HG02885 (cell line): ENCODE results near the gene UTS2R.
"Not testable (repeated sequence)": the region's sequence is repeated elsewhere in the genome, so short reads cannot be mapped to it uniquely, and the experiment has no call there.

ENCODE experiments used
- ATAC-seq: cut with Tn5 transposase; IDR thresholded peaks from one replicate; pipeline ENCODE4 v1.9.1; 2021; ENCODE audit warnings: mild to moderate bottlenecking; ENCODE audit not compliant: unreplicated experiment, poor library complexity

Gene UTS2R

DNA sequence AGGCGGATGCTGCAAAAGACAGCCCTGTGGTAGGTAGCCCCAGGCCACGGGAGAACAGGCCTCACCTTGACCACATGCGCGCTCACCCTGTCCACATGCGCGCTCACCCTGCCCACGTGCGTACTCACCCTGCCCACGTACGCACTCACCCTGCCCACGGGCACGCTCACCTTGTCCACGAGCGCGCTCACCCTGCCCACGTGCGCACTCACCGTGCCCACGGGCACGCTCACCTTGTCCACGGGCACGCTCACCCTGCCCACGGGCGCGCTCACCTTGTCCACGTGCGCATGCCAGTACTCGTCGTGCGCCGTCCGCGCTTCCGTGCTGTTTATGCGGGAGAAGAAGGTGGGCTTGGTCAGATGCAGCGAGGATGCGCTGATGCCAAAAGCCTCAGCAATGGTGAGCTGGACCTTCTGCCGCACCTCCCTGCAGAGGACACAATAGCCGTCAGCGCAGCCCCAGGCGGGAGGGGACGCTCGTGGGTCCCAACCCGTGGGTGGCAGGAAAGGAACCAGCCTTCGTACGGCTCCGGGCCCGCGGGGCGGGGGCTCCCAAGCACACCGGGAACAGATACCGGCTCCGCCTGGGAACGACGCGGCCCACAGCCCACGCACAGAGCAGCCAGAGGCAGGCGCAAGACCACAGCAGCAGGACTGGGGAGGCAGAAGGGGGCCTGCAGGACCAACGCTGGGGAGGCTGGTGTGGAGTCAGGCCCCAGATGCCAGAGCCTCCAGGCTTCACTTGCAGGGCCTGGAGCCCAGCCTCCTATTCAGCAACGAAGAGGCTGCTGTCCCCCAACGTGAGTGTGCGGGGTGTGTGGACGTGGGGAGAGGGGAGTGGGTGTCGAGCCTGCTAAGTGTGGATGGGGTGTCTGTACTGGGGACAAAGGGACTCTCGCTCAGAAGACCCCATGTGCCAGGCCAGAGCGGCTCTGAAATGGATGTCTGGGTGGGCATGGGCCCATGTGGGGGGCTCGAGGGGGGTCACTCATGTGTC is 32.4 kb downstream of the UTS2R start:
- no peak for ATAC-seq

- ATAC-seq = no peak
These were observed 33.5 kb downstream of the UTS2R start for GRCh38 chr17:82405051-82405450.

DNA sequence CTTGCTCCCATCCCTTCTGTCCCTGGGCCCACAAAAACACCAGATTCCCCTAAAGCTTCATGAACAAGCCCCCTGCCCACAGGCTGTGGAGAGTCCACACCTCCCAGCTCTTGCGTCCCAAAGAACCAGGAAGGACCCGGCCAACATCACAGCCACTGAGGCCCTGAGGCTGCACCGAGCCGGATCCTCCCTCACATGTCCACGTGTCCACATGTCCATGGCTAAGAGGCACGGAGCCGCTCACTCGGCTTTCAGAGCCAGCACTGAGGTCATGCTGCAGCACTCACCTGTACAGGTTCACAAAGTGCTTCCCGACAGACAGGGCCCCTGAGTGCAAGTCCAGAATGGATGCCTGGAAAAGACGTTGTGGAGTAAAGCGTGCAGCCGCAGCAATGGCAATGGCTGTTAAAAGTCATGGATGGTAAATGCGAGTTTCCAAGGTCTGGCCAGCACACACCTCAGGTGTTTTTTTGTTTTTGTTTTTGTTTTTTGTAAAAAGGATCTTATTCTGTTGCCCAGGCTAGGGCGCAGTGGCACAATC is 34.6 kb downstream of the UTS2R start:
- no peak for ATAC-seq

- ATAC-seq = no peak
These were observed 35.7 kb downstream of the UTS2R start for GRCh38 chr17:82407255-82407654.

DNA sequence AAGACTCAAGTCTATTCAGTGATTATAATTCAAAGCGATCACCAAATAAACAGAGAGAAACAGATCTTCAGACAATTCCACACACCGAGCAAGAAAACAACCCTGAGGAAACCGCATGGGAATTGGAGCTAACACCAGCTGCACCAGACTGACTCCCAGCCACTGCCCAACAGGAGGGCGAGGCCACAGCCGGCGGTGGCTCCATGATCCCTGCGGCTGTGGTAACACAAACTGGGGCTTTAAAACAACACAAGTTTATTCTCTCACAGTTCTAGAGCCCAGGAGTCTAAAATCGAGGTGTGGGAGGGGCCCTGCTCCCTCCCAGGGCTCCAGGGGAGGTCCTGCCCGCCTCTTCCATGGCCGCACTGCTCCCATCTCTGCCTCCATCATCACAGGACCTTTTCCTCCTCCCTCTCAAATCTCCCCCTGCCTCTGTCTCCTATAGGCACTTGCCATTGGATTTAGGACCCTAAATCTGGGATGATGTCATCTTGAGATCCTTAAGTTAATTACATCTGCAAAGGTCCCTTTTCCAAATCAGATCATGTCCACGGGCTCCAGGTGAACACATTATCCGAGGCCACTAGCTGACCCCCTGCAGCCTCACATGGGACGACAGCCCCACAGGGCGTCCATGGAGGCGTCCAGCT is 36.8 kb downstream of the UTS2R start:
- no peak for ATAC-seq

DNA sequence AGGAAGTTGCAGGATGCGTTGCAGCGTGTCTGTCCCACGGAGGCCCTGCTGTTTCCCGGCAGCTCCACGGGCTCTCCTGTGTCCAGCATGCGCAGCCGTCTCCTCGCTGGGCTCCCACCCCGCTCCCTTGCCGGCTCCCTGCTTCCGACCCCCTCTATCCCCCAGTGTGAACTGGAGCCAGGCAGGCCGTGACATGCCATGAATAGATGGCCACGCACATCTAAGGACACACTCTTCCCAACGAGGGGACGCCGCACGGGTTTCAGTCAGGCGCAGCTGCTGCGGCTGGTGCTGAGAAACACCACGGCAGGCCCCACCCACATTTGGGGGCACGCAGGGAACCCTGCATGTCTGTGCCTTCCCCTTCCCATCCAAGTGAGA is 37.4 kb downstream of the UTS2R start:
- no peak for ATAC-seq

DNA sequence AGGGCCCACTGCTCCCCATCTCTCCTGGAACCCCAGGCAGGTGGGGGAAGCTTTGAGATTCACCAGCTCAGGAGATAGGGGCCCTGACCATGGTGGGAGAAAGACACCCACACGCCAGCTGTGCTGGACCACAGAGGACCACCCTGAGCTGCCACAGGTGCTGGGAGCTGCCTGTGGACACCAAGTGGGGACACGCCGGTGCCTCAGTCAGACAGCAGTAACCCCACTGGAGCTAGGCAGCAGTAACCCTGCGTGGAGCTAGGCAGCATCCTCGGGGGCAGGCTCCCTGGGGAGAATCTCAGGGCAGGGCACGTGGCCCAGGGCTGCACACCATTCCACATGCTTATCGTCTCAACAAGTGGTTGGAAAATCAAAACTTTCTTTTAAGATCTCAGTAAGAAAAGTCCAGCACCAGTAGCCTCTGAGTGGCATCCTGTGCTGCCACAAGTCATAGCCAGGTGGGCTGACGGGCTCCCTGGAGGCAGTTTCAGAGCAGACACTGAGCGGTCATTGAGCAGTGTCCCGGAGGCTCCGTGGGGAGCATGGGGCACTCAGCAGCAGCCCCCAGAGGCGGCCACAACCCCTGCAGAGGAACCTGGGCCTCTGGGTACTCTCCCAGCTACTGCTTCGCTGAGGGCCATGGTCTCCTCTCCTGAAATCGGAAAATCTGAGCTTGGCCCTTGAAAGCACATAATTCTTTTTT is 38.6 kb downstream of the UTS2R start:
- ATAC-seq = no peak

DNA sequence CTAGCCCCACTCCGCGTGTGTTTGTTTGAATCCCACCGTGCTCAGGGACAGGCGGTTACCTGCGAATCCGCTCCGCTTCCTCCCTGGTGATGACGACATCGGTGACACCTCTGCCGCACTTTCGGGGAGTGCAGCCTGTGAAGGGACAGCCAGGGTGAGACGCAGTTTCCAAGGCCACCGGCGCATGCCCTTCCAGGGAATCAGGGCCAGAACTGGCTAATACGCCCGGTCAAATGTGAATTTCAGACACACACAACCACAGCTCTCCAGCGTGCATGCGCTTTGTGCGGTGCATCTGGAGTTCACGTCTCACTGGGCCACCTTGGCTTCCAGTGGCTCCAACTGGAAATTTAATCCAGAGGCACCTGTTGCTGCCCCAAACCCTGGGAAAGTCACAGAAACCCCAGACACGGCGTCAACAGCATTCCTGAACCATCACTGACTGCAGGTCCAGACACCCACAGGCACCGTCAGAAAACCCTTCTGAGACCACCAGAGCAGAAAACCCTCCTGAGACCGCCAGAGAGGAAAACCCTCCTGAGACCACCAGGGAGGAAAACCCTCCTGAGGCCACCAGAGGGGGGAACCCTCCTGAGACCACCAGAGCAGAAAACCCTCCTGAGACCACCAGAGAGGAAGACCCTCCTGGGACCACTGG is 40.0 kb downstream of the UTS2R start:
- ATAC-seq = no peak

DNA sequence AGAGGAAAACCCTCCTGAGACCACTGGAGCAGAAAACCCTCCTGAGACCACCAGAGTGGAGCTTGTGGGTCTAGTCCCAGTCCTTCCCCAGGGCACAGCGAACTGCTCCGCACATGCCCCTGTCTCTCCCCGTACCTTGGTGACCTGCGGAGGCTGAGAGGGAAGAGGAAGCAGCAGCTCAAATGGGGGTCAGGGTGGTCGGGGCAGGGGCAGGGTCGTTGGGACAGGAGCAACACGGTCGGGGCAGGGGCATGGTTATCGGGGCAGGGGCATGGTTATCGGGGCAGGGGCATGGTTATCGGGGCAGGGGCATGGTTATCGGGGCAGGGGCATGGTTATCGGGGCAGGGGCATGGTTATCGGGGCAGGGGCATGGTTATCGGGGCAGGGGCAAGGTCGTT is 40.5 kb downstream of the UTS2R start:
- not testable (repeated sequence) for ATAC-seq

DNA sequence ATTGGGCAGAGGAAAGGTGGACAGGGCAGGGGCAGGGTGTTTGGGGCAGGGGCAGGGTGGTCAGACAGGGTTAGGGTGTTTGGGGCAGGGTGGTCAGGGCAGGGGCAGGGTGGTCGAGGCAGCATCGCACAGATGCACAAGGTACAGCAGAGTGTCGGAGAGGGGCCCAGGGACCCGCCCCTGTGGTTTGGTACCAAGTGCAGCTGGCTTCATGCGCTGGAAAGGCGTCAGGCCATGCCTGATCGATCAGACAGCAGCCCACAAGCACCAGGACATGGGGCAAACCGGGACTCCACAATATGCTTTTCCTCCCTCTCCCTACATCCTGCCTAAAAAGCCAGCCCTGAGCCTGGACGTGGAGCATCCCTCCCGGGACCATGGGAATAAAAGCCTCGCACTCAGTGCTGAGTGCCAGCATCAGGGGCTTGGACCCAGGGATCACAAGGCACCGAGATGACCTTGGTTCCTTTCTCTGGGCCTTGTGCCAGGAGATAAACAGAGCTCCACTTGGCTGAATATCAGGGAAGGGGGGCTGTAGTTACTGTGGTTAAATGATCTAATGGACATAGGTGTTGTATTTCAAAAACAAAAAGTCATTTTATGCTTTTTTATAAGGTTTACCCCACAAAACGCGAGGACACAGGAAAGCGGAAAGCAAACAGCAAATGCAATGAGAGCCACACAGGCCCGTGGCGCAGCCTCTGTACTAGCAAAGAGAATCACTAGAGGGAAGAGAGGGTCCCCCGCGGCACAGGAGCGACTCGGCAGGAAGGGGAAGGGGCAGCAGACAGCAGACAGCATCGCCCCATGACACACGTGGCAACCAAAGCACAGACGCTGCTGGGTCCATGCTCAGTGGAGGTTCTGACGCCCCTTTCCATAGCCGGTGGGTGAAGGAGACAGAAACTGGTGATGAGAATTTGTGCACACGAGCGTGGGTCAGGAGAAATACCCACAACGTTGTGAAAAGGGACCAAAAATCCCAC is 41.3 kb downstream of the UTS2R start:
- no peak for ATAC-seq

GRCh38 chr17:82414548-82415281 is 43.1 kb downstream of the UTS2R start:
- ATAC-seq = no peak

DNA sequence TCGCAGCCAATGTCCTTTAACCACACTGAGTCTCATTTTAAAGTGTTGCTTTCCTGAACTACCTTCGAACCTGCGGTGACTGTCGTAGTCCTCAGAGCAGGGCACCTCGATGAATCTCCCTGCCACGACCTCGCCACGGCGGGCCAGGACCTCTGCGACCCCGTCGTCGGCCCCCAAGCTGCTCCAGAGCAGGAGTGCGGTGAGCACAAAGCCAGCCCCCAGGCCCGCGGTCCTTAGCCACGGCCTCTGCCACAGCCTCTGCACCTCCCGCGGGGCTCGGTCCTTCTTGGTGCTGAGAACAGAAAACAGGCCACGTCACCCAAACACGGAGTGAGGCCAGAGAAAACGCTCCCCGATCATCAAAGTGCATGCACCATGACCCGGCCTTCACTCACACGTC is 43.8 kb downstream of the UTS2R start:
- ATAC-seq = no peak

DNA sequence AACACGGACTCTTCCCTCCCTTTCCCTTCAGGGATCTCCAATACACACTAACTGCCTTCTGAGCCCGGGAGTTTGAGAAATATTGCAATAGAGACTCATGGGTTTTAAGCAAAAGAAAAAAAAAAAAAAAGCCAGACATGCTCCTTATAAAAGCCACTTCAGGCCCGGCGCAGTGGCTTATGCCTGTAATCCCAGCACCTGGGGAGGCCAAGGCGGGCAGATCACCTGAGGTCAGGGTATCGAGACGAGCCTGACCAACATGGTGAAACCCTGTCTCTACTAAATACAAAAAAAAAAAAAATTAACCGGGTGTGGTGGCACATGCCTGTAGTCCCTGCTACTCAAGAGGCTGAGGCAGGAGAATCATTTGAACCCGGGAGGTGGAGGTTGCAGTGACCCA is 44.2 kb downstream of the UTS2R start:
- no peak for ATAC-seq

GRCh38 chr17:82416264-82416663 is 44.7 kb downstream of the UTS2R start:
- no peak for ATAC-seq

GRCh38 chr17:82416771-82417170 is 45.2 kb downstream of the UTS2R start:
- ATAC-seq = no peak

GRCh38 chr17:82418001-82418986 is 46.7 kb downstream of the UTS2R start, which contains the start of the genes HEXD and OGFOD3:
Gene HEXD (plus strand): TSS chr17:82418347. CDS start chr17:82419800, 1,453 bp downstream.
Gene OGFOD3 (minus strand): TSS chr17:82418586. CDS start chr17:82418485, 101 bp downstream.
- ATAC-seq = peak; percentile 91

GRCh38 chr17:82419540-82419939 is 48.0 kb downstream of the UTS2R start:
- ATAC-seq = no peak
